Spleen (tissue), 11 donors: Measurements from ENCODE around the gene COL5A1. TPM values are rescaled to one million over a fixed set of nuclear protein-coding genes. Genes with fewer than 3 reads are reported as not detected.

Source experiments
- DNase-seq: peaks from one replicate; pipeline ENCODE4 v3.0.0-alpha.2; 2020
- H3K27ac ChIP-seq, 8 donors: fragments of 200-600 bp; sonication (generic) in 7 of 8; 1 replicate in 4 of 8; 2 replicates in 4 of 8; pipeline versions ENCODE4 v1.5.0 to v1.8.0; 2016 to 2021; ENCODE audit warnings: inconsistent platforms in 4 of 8, mild to moderate bottlenecking in 4 of 8, moderate library complexity in 1 of 8
- H3K27me3 ChIP-seq, 7 donors: fragments of 200-600 bp; sonication (generic) in 6 of 7; replicated peaks in 1 of 7; 1 replicate in 4 of 7; 2 replicates in 3 of 7; pipeline versions ENCODE4 v1.5.0 to v1.8.0; 2016 to 2021; ENCODE audit warnings: inconsistent platforms in 3 of 7, mild to moderate bottlenecking in 1 of 7
- H3K36me3 ChIP-seq, 6 donors: fragments of 200-600 bp; sonication (generic) in 5 of 6; 1 replicate in 4 of 6; 2 replicates in 2 of 6; pipeline versions ENCODE4 v1.5.0 to v1.8.0; 2016 to 2021; ENCODE audit warnings: inconsistent platforms in 2 of 6
- H3K4me1 ChIP-seq, 6 donors: fragments of 200-600 bp; sonication (generic) in 5 of 6; 1 replicate in 3 of 6; 2 replicates in 3 of 6; pipeline versions ENCODE4 v1.5.0 to v1.8.0; 2016 to 2021; ENCODE audit warnings: inconsistent platforms in 3 of 6
- H3K4me3 ChIP-seq, 8 donors: fragments of 200-600 bp; sonication (generic) in 7 of 8; 1 replicate in 4 of 8; 2 replicates in 4 of 8; pipeline versions ENCODE4 v1.5.0 to v1.8.0; 2016 to 2021; ENCODE audit warnings: inconsistent platforms in 4 of 8, mild to moderate bottlenecking in 4 of 8, moderate library complexity in 2 of 8
- H3K9me3 ChIP-seq, 8 donors: fragments of 200-600 bp; sonication (generic) in 7 of 8; 1 replicate in 4 of 8; 2 replicates in 4 of 8; pipeline versions ENCODE4 v1.5.0 to v1.8.0; 2016 to 2021; ENCODE audit warnings: inconsistent platforms in 4 of 8
- POLR2A ChIP-seq, 3 donors: fragments of 450-650 bp; IDR thresholded peaks; one replicate each; pipeline ENCODE4 v1.5.1; 2017; ENCODE audit warnings: antibody characterized with exemption in 3 of 3, mild to moderate bottlenecking in 1 of 3
- POLR2AphosphoS5 ChIP-seq, 3 donors: sonication (generic); formaldehyde crosslinking; IDR thresholded peaks; one replicate each; pipeline ENCODE4 v1.5.1; 2017; ENCODE audit warnings: antibody characterized with exemption in 3 of 3
- WGBS, 5 donors: extraction: QIAGEN DNeasy Blood & Tissue Kit in 3 of 5; methylation state at CpG; one replicate each; pipeline versions ENCODE4 v1.1.5 to v1.1.7; 2013 to 2018; 5-methylcytosine and 5-hydroxymethylcytosine counted together
- intact Hi-C: fragments of 100-400 bp; cut with DNase I; formaldehyde crosslinking; loops from one replicate; pipeline ENCODE4 v1.15.0; 2023; ENCODE audit warnings: low total_unique reads
- polyA plus RNA-seq, 3 donors: library from polyadenylated mRNA; stranded (reverse); fragments of 200-250 nt; gene quantifications; one replicate each; pipeline ENCODE4 v1.2.1, GENCODE V29; 2013
- total RNA-seq, 7 donors: library from RNA; depleted of rRNA in 3 of 7; stranded (reverse); fragments of >200 nt in 3 of 7; fragmentation: NEBNext Ultra II Directional in 4 of 7; extraction: Animal tissue kit (Norgen Biotek cat#: 25700) in 4 of 7; gene quantifications; one replicate each; pipeline versions ENCODE4 v1.1.0 to v1.2.1, GENCODE V29; 2016 to 2021
- TF ChIP-seq, protein P1 (sequence below), 11 experiments: fragments of 200-600 bp in 7 of 11; fragments of 450-650 bp in 4 of 11; sonication (generic) in 4 of 11; IDR thresholded peaks in 8 of 11; conservative IDR thresholded peaks in 3 of 11; 1 replicate in 7 of 11; 2 replicates in 4 of 11; pipeline versions ENCODE4 v1.4.0 to v1.8.0; 2016 to 2021; ENCODE audit warnings: antibody characterized with exemption in 11 of 11, inconsistent platforms in 4 of 11, mild to moderate bottlenecking in 1 of 11
- donor health status: healthy with polysubstance abuse.
- donor health status: DM: no; HTN: no; CAD: no; lungs with moderate emphysema.
- donor health status: DM: no; HTN: no; CAD: no.
- donor health status: Bipolar disorder and iron deficiency.
- donor health status: healthy.
- donor health status: DM: no; HTN: no; CAD: no.
- donor health status: DM: yes; HTN: yes; CAD: no.

Gene COL5A1
- total and polyA plus RNA-seq, 10 donors = 2.6 to 50.6 (median 23.7) TPM

DNA sequence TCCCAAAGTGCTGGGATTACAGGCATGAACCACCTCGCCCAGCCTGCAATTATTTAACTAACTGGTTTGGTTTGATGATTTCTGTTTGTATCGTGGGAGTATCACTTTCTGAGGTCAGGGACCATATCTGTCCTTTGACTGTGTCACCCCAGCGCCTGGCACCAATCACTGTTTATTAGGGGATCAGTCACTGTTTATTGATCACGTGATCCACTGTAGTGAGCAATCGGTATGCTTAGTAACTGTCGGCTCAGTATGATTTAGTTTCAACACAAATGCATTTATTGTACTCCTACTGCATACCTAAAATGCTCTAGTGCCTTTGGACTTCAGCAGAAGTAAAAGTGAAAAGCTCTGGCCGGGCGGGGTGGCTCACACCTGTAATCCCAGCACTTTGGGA is 54.8 kb downstream of the COL5A1 start:
- 82 to 93% (median 85%) methylated on average over 8 of the region's 8 CpGs for WGBS, 5 donors
- peaks cover 0 to 15% (median 0%) of the 10 kb centered on the region in 6 donors for H3K36me3 ChIP-seq
- intact Hi-C loops = loop anchor here (5.0 to 10.0 kb wide), 2 partner anchors 288 to 716 kb away; no protein-coding TSS in a partner anchor
- no peak for DNase-seq
- H3K27ac ChIP-seq = no peak overlapping the region
- TF ChIP-seq POLR2A (IDR thresholded peaks at IDR 0.05) (no peak), POLR2AphosphoS5 (IDR thresholded peaks at IDR 0.05) (no peak)
- TF ChIP-seq, protein P1, sequence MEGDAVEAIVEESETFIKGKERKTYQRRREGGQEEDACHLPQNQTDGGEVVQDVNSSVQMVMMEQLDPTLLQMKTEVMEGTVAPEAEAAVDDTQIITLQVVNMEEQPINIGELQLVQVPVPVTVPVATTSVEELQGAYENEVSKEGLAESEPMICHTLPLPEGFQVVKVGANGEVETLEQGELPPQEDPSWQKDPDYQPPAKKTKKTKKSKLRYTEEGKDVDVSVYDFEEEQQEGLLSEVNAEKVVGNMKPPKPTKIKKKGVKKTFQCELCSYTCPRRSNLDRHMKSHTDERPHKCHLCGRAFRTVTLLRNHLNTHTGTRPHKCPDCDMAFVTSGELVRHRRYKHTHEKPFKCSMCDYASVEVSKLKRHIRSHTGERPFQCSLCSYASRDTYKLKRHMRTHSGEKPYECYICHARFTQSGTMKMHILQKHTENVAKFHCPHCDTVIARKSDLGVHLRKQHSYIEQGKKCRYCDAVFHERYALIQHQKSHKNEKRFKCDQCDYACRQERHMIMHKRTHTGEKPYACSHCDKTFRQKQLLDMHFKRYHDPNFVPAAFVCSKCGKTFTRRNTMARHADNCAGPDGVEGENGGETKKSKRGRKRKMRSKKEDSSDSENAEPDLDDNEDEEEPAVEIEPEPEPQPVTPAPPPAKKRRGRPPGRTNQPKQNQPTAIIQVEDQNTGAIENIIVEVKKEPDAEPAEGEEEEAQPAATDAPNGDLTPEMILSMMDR (IDR thresholded peaks at IDR 0.05 in 8 of 11, conservative IDR thresholded peaks at IDR 0.05 in 3 of 11) = no peak
- peaks cover 0 to 14% (median 0%) of the 10 kb centered on the region in 7 donors for H3K27me3 ChIP-seq
- H3K4me1 ChIP-seq = peaks cover 0 to 22% (median 12%) of the 10 kb centered on the region in 6 donors
- no peak overlapping the region for H3K4me3 ChIP-seq
- H3K9me3 ChIP-seq = no peaks in the 10 kb centered on the region

DNA sequence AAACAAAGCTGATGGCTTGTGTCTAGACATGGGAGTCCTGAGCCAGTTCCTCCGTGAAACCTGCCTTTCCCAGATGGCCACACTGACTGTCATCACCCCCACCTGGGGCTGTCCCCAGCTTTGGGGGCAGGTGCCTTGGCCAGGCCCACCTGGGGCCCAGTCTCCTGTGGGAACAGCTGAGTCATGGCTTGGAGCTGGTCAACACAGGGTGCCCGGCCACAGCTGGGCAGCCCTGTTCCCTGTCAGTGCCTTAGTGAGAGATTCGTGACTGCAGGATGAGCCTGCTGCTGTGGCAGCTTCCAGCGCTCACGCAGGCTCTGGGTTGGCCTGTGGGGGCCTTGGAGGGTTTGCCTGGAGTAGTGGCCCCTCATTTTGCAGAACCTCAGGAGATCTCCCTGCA is 56.5 kb downstream of the COL5A1 start:
- Histone ChIP-seq H3K36me3 (peaks cover 0 to 28% (median 0%) of the 10 kb centered on the region in 6 donors), H3K27ac (no peak overlapping the region), H3K4me3 (no peak overlapping the region), H3K9me3 (no peaks in the 10 kb centered on the region), H3K4me1 (peaks cover 0 to 17% (median 9%) of the 10 kb centered on the region in 6 donors), H3K27me3 (peaks cover 0 to 15% (median 0%) of the 10 kb centered on the region in 7 donors)
- no peak for DNase-seq
- WGBS, 5 donors = 68 to 100% (median 86%) methylated on average over 1 to 5 of the region's 5 CpGs
- TF ChIP-seq POLR2AphosphoS5 (IDR thresholded peaks at IDR 0.05) (no peak), POLR2A (IDR thresholded peaks at IDR 0.05) (no peak)
- TF ChIP-seq, protein P1 (IDR thresholded peaks at IDR 0.05 in 8 of 11, conservative IDR thresholded peaks at IDR 0.05 in 3 of 11) = no peak
- intact Hi-C loops = loop anchor here (5.0 to 10.0 kb wide), 2 partner anchors 287 to 714 kb away; no protein-coding TSS in a partner anchor

DNA sequence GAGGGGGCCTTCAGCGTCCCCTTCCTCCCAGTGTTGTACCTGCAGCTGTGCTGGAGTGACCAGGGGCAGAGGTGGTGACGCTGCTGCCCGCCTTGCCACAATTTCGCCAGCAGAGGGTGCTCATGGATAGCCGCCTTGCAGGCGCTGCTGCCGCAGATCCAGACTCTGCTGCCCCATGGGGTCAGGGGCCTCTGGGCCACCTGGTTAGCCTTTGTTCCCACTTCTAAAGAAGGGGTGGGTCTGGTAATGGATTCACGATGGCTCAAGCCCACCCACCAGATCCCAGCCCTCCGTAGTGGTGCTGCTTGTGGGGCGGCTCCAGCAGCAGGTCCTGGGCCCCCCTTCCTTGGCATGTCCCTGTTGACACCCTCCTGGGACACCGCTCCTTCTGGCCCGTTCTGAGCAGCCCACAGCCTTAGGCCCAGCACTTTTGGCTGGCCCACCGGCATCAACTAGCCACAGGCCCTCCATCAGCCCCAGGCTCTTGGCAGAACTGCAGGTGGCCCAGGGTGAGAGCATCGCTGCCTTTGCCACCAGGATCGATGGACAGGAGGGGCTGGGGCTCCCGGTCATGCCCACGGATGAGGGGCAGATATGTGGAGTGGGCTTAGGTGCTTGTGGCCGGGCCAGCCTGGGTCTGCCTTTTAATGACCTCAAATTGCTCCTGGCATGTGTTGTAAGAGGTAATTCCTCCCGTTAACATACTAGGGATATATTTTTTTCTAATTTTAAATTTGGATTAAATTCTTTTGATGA is 57.2 kb downstream of the COL5A1 start:
- TF ChIP-seq POLR2AphosphoS5 (IDR thresholded peaks at IDR 0.05) (peak in 2 of 3 donors; percentile 23 to 38), POLR2A (IDR thresholded peaks at IDR 0.05) (no peak)
- TF ChIP-seq, protein P1 (IDR thresholded peaks at IDR 0.05 in 8 of 11, conservative IDR thresholded peaks at IDR 0.05 in 3 of 11) = peak; percentile 55 to 93 (median 84)
- DNase-seq = peak; percentile 89
- Histone ChIP-seq H3K4me1 (peaks cover 0 to 17% (median 9%) of the 10 kb centered on the region in 6 donors), H3K9me3 (no peaks in the 10 kb centered on the region), H3K4me3 (no peak overlapping the region), H3K36me3 (peaks cover 0 to 28% (median 0%) of the 10 kb centered on the region in 6 donors), H3K27me3 (peaks cover 0 to 15% (median 0%) of the 10 kb centered on the region in 7 donors), H3K27ac (no peak overlapping the region)
- 41 to 78% (median 47%) methylated on average over 10 to 19 of the region's 19 CpGs for WGBS, 5 donors
- intact Hi-C loops = loop anchor here (5.0 to 10.0 kb wide), 2 partner anchors 286 to 714 kb away; no protein-coding TSS in a partner anchor

DNA sequence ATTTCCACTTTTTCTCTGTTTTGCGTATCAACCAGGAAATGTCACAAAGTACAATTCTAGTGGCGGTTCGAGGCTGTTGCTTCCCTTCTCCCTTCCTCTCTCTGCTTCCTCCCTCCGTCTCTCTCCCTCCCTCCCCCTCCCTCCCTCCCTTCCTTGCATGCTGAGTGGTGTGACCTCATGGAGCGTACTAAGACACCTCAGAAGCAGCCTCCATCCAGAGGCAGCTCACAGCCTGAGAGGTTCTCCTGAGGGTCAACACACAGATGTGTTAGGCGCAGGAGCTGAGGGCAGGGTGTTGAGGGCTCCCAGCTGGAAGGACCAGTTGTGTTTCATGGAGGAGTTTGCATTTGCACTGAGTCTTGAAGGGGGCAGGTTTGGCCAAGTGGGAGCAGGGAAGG is 57.7 kb downstream of the COL5A1 start:
- Histone ChIP-seq H3K27me3 (peaks cover 0 to 15% (median 0%) of the 10 kb centered on the region in 7 donors), H3K36me3 (peaks cover 0 to 28% (median 0%) of the 10 kb centered on the region in 6 donors), H3K9me3 (no peaks in the 10 kb centered on the region), H3K4me3 (no peak overlapping the region), H3K4me1 (peaks cover 0 to 17% (median 9%) of the 10 kb centered on the region in 6 donors), H3K27ac (no peak overlapping the region)
- WGBS, 5 donors = 37 to 67% (median 44%) methylated on average over 6 of the region's 6 CpGs
- TF ChIP-seq POLR2A (IDR thresholded peaks at IDR 0.05) (no peak), POLR2AphosphoS5 (IDR thresholded peaks at IDR 0.05) (no peak)
- TF ChIP-seq, protein P1 (IDR thresholded peaks at IDR 0.05 in 8 of 11, conservative IDR thresholded peaks at IDR 0.05 in 3 of 11) = no peak
- intact Hi-C loops = loop anchor here (5.0 to 10.0 kb wide), 2 partner anchors 285 to 713 kb away; no protein-coding TSS in a partner anchor
- no peak for DNase-seq
